GM18909 (cell line): Measurements from ENCODE around the gene SYTL2.
"Not testable (repeated sequence)": the region's sequence is repeated elsewhere in the genome, so short reads cannot be mapped to it uniquely, and the experiment has no call there.

Experiments used
- ATAC-seq: cut with Tn5 transposase; IDR thresholded peaks from one replicate; pipeline ENCODE4 v1.9.1; 2021; ENCODE audit warnings: mild to moderate bottlenecking; ENCODE audit not compliant: unreplicated experiment, poor library complexity

SYTL2 gene

GRCh38 chr11:85799142-85799541 is 11.8 kb downstream of the SYTL2 start:
- no peak for ATAC-seq

GRCh38 chr11:85798361-85798760 is 12.6 kb downstream of the SYTL2 start:
- no peak for ATAC-seq

- ATAC-seq: no peak
These were observed 15.0 kb downstream of the SYTL2 start for GRCh38 chr11:85795712-85796487.

DNA sequence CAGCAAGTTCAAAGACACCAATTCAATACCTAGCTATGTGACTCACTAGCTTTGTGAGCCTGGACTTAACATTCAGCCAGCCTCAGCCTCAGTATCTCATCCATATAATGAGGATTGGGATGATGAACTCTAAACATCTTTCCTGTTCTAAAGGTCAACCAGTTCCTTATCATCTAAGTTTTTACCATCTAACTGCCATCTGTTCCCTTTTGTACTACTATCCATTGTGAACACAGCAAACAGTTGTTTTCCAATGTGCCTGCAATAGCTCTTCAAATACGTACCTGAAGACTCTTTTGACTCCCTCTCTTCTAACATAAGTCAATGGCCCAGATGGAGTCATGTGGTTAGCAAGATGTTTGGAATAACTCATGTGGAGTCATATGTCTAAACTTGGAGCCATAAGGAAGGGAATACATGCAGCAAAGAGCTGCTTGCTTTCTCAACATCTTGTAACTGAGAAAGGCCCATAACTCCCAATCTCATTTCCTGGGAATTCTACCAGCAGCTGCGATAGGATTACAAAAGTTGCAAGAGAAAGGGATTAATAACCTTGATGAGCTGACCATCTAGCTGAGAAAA is 19.4 kb downstream of the SYTL2 start:
- ATAC-seq: no peak

DNA sequence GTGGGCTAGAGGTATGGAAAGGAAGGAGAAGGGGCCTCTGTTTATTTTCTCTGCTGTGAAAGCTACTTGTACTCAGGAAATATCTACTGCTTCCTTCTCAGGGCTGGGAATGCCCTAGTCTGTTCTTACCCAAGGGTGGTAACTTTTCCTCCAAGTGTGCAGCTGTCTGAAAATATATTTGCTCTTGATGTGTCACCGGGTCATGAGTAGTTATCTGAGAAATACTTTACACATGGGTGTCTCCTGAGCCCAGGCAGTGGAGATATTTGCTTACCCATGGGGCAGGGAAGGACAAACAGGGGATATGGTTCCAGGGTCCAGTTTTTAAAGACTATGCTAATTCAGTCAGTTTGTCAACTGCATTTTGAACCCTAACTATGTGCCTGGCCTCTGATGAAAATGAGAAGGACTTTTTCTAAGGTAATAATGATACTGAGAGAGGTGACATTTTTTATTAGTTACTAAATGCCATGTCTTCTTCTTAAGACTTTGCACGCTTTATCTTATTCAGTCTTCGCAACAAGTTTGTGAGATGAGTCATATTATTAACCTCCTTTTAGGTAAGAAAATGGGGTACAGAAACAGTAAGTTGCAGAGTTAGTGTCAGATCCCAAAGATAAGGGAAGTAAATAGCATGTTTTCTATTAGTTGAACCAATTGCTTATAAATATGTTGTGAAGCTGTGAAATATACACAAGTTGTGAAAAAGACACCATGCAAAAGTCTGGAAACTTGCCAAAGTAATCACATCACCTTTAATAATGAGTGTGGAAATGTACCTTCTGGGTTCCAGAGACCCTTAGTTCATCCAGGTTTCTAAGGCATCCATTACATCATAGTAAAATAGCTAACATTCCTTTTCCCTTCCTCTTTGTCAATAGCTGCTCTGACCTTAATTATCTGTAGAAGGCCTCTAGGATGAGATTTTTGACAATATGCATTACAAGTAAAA is 22.9 kb downstream of the SYTL2 start:
- no peak for ATAC-seq

- ATAC-seq: no peak
These were observed 23.8 kb downstream of the SYTL2 start for GRCh38 chr11:85787168-85787567.

DNA sequence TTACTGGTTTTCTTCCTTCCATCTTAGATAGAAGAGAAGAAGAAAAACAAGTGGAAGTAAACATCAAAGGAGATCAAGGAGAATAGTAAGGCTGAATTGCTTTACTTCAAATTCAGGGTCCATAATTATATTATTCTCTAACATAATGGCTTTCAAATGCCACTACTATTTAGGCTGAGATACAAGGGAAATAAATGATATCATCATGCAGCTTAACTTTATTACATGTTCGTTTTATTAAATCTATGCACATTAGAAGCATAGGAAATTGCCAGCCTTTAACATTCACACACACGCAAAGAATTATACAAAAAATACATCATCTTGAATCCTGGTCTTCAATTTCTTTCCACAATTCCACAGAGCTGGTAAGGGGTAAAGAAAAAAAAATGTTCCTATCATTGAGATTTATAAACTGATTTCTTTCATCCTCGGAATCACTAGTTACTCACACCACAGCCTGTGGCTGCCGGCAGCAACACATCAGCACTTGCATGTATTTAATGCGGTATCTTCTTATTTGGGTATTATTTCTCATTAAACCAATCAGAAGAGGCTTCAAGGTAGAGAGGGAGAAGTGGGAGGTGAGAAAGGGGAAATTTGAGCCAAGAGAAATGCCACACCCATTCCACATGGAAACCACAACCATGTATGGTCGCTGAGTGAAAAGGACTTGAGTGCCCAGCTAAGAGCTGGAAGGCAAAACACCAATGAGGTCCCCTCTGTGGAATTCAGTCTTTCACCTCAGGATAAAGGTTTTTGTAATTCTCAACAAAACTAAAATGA is 26.3 kb downstream of the SYTL2 start:
- ATAC-seq: no peak

DNA sequence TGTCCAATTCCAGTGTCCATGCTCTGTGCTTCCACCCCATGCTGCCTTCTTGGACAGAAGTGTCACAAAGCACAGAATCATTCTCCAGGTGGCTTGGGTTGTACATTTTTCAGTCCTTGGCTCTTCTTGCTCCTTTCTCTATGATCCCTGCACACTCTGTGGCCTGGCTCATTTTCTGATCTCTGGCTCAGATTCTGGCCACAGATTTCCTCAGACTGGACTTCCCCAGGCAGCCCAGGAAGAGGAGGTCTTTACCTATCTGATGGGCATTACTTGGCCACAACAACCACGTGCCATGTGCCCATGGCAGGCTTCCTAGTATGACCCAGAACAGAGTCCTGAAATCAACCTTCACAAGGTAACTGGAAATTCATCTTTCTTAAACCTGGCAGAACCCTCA is 27.2 kb downstream of the SYTL2 start:
- ATAC-seq: no peak

GRCh38 chr11:85780780-85781517 is 30.0 kb downstream of the SYTL2 start:
- not testable (repeated sequence) for ATAC-seq

- ATAC-seq: no peak
These were observed 30.8 kb downstream of the SYTL2 start for GRCh38 chr11:85779956-85780640.

DNA sequence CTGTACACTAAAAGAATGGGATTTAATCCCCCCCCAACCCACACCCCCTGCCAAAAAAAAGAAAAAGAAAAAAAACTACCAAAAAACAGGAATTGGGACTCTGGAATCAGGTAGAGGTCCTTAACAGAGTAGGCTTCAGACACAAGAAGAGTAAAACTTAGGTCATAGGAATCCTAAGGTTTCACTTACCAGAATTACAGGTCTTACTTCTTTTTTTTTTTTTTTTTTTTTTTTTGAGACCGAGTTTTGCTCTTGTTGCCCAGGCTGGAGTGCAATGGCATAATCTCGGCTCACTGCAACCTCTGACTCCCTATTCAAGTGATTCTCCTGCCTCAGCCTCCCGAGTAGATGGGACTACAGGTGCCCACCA is 33.4 kb downstream of the SYTL2 start:
- ATAC-seq: not testable (repeated sequence)

- no peak for ATAC-seq
These were observed 33.9 kb downstream of the SYTL2 start for GRCh38 chr11:85776951-85777602.

- ATAC-seq: no peak
These were observed 36.5 kb downstream of the SYTL2 start for GRCh38 chr11:85774256-85775101.

GRCh38 chr11:85772695-85773094 is 38.2 kb downstream of the SYTL2 start:
- ATAC-seq: no peak

- no peak for ATAC-seq
These were observed 39.4 kb downstream of the SYTL2 start for GRCh38 chr11:85771568-85771967.

GRCh38 chr11:85769771-85770170 is 41.2 kb downstream of the SYTL2 start:
- no peak for ATAC-seq

DNA sequence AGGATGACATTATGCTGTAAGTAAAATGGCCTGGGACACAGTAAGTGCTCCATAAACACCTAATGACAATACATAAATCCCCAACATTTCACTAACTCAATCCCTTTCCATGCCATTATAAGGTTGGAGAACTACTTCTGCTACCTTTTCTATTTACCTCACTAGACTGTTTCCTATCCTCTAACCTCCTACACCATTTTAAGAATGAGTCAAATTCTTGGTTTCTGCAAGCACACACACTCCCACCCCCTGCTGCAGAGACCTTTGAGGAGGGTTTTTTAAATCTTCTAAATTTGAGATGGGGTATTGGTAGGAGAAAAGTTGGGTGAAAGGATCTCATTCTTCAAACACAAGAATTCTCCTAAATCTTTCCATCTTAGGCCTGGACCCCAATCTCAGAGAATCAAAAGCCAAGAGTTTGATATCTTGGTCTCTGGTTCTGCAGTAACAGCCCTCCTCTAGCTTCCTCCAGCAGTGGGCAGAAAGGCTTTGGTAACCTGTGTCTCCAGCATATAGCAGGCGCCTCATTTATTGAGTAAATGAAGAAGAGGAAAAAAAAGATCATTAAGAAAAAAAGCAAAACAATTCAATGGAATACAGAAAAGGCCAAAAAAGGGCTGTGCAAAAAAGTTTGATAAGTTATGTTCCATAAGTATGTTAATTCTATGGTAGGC is 42.3 kb downstream of the SYTL2 start:
- ATAC-seq: no peak
